ENCODE measurements around the gene CMIP.

The CMIP gene

GRCh38 chr16:81709016-81709900 is 264.6 kb downstream of the CMIP start:
- no peak overlapping the region for H3K4me3 ChIP-seq (ENCODE audit: insufficient read depth, low read length, poor library complexity, severe bottlenecking)
- H3K9ac ChIP-seq (ENCODE audit: low read length) = no peak overlapping the region
- no peaks in the 10 kb centered on the region for H3K36me3 ChIP-seq (ENCODE audit: low read length)
- H3K9me3 ChIP-seq (ENCODE audit: insufficient read depth, low read length) = no peaks in the 10 kb centered on the region
- no peak overlapping the region for H3K4me2 ChIP-seq (ENCODE audit: low read depth, low read length, poor library complexity, severe bottlenecking)
- H3K27ac ChIP-seq (ENCODE audit: low read depth, low read length) = no peak overlapping the region
- no peaks in the 10 kb centered on the region for H3K79me2 ChIP-seq (ENCODE audit: insufficient read depth, low read length)
- no peaks in the 10 kb centered on the region for H3K9me2 ChIP-seq (replicated peaks; ENCODE audit: insufficient read depth, low read length)
- H2AFZ ChIP-seq (ENCODE audit: low read depth, low read length, severe bottlenecking) = no peak overlapping the region
- no peaks in the 10 kb centered on the region for H3F3A ChIP-seq (ENCODE audit: insufficient read depth)
- H4K20me1 ChIP-seq (ENCODE audit: low read depth, low read length) = no peaks in the 10 kb centered on the region
- no peak for TF ChIP-seq EZH2phosphoT487 (conservative IDR thresholded peaks at IDR 0.05; ENCODE audit: low read length)
- TF ChIP-seq CTCF (IDR thresholded peaks at IDR 0.05; ENCODE audit: insufficient read depth, low read length, poor library complexity, severe bottlenecking) = no peak
- H3K27me3 ChIP-seq (ENCODE audit: low read length) = no peaks in the 10 kb centered on the region

GRCh38 chr16:81710044-81710443 is 265.4 kb downstream of the CMIP start:
- no peak for TF ChIP-seq EZH2phosphoT487 (conservative IDR thresholded peaks at IDR 0.05; ENCODE audit: low read length)
- no peak for TF ChIP-seq CTCF (IDR thresholded peaks at IDR 0.05; ENCODE audit: insufficient read depth, low read length, poor library complexity, severe bottlenecking)
- no peaks in the 10 kb centered on the region for H4K20me1 ChIP-seq (ENCODE audit: low read depth, low read length)
- H3K9me2 ChIP-seq (replicated peaks; ENCODE audit: insufficient read depth, low read length) = no peaks in the 10 kb centered on the region

GRCh38 chr16:81710596-81710995 is 266.0 kb downstream of the CMIP start:
- Histone ChIP-seq H3K36me3 (ENCODE audit: low read length) (no peaks in the 10 kb centered on the region), H4K20me1 (ENCODE audit: low read depth, low read length) (no peaks in the 10 kb centered on the region), H3K27me3 (ENCODE audit: low read length) (no peaks in the 10 kb centered on the region), H3K9me3 (ENCODE audit: insufficient read depth, low read length) (no peaks in the 10 kb centered on the region), H2AFZ (ENCODE audit: low read depth, low read length, severe bottlenecking) (no peak overlapping the region), H3F3A (ENCODE audit: insufficient read depth) (no peaks in the 10 kb centered on the region), H3K9ac (ENCODE audit: low read length) (no peak overlapping the region), H3K9me2 (replicated peaks; ENCODE audit: insufficient read depth, low read length) (no peaks in the 10 kb centered on the region), H3K27ac (ENCODE audit: low read depth, low read length) (no peak overlapping the region), H3K4me3 (ENCODE audit: insufficient read depth, low read length, poor library complexity, severe bottlenecking) (no peak overlapping the region), H3K4me2 (ENCODE audit: low read depth, low read length, poor library complexity, severe bottlenecking) (no peak overlapping the region), H3K79me2 (ENCODE audit: insufficient read depth, low read length) (no peaks in the 10 kb centered on the region)
- no peak for TF ChIP-seq CTCF (IDR thresholded peaks at IDR 0.05; ENCODE audit: insufficient read depth, low read length, poor library complexity, severe bottlenecking)
- TF ChIP-seq EZH2phosphoT487 (conservative IDR thresholded peaks at IDR 0.05; ENCODE audit: low read length) = no peak

More at GRCh38 chr16:81710044-81710443, 265.4 kb downstream of the CMIP start:
- Histone ChIP-seq H3K79me2 (ENCODE audit: insufficient read depth, low read length) (no peaks in the 10 kb centered on the region), H3K9me3 (ENCODE audit: insufficient read depth, low read length) (no peaks in the 10 kb centered on the region), H3K4me2 (ENCODE audit: low read depth, low read length, poor library complexity, severe bottlenecking) (no peak overlapping the region), H3K27me3 (ENCODE audit: low read length) (no peaks in the 10 kb centered on the region), H3K9ac (ENCODE audit: low read length) (no peak overlapping the region), H3K36me3 (ENCODE audit: low read length) (no peaks in the 10 kb centered on the region), H3K27ac (ENCODE audit: low read depth, low read length) (no peak overlapping the region), H2AFZ (ENCODE audit: low read depth, low read length, severe bottlenecking) (no peak overlapping the region), H3K4me3 (ENCODE audit: insufficient read depth, low read length, poor library complexity, severe bottlenecking) (no peak overlapping the region), H3F3A (ENCODE audit: insufficient read depth) (no peaks in the 10 kb centered on the region)
